Stomach (tissue), 19 donors: ENCODE data around the gene SETD6. TPM values are rescaled to one million over a fixed set of nuclear protein-coding genes. Genes with fewer than 3 reads are reported as not detected.
A peak's percentile ranks its signal among the peaks of the same experiment; 100 is the strongest.

Source experiments
- DNase-seq, 2 donors: peaks; one replicate each; pipeline versions ENCODE4 v3.0.0 to v3.0.0-alpha.2; 2013 to 2019
- H3K27ac ChIP-seq, 5 donors: fragments of 200-600 bp in 4 of 5; sonication (generic) in 4 of 5; one replicate each; pipeline ENCODE4 v1.5.1; 2013 to 2019; ENCODE audit warnings: mild to moderate bottlenecking in 1 of 5, moderate library complexity in 1 of 5
- H3K27me3 ChIP-seq, 3 donors: fragments of 200-600 bp; sonication (generic); one replicate each; pipeline ENCODE4 v1.5.1; 2017 to 2019; ENCODE audit warnings: mixed run types in 1 of 3
- H3K36me3 ChIP-seq, 4 donors: fragments of 200-600 bp; sonication (generic); 1 replicate in 3 of 4; 2 replicates in 1 of 4; pipeline ENCODE4 v1.5.1; 2016 to 2019
- H3K4me1 ChIP-seq, 4 donors: fragments of 200-600 bp; sonication (generic); one replicate each; pipeline ENCODE4 v1.5.1; 2016 to 2019
- H3K4me3 ChIP-seq, 4 donors: fragments of 200-600 bp; sonication (generic) in 3 of 4; one replicate each; pipeline ENCODE4 v1.5.1; 2016 to 2019; ENCODE audit warnings: mild to moderate bottlenecking in 1 of 4
- H3K9me3 ChIP-seq, 4 donors: fragments of 200-600 bp; sonication (generic); one replicate each; pipeline ENCODE4 v1.5.1; 2016 to 2019
- CTCF ChIP-seq, 7 experiments: fragments of 450-650 bp in 4 of 7; fragments of 200-600 bp in 3 of 7; sonication (generic) in 3 of 7; IDR thresholded peaks; one replicate each; pipeline ENCODE4 v1.5.1; 2016 to 2019; ENCODE audit warnings: antibody characterized with exemption in 7 of 7, control low read depth in 2 of 7, mild to moderate bottlenecking in 1 of 7
- EP300 ChIP-seq: sonication (generic); formaldehyde crosslinking; IDR thresholded peaks from one replicate; pipeline ENCODE4 v1.6.1; 2017; ENCODE audit warnings: antibody characterized with exemption
- POLR2A ChIP-seq, 4 donors: fragments of 450-650 bp; IDR thresholded peaks; one replicate each; pipeline ENCODE4 v1.6.1; 2016; ENCODE audit warnings: antibody characterized with exemption in 4 of 4, control low read depth in 2 of 4, mild to moderate bottlenecking in 1 of 4, moderate library complexity in 1 of 4
- POLR2AphosphoS5 ChIP-seq, 3 donors: sonication (generic); formaldehyde crosslinking; IDR thresholded peaks; one replicate each; pipeline ENCODE4 v1.6.1; 2016; ENCODE audit warnings: antibody characterized with exemption in 3 of 3
- WGBS, 5 donors: extraction: QIAGEN DNeasy Blood & Tissue Kit in 3 of 5; methylation state at CpG; one replicate each; pipeline versions ENCODE4 v1.1.5 to v1.1.7; 2013 to 2018; 5-methylcytosine and 5-hydroxymethylcytosine counted together
- intact Hi-C: fragments of 100-400 bp; cut with DNase I; formaldehyde crosslinking; loops from one replicate; pipeline ENCODE4 v1.15.1; 2023; ENCODE audit warnings: low total_unique reads
- long read RNA-seq, 10 donors: transcript quantifications; one replicate each; lab custom pipeline, GENCODE V29; 2026
- polyA plus RNA-seq, 3 donors: library from polyadenylated mRNA; stranded (reverse); fragments of 200-250 nt; gene quantifications; one replicate each; pipeline ENCODE4 v1.2.3, GENCODE V29; 2013
- total RNA-seq, 5 donors: library from RNA; depleted of rRNA; stranded (reverse); fragments of >200 nt; gene quantifications; one replicate each; pipeline versions ENCODE4 v1.1.0 to v1.2.3, GENCODE V29; 2014 to 2016
- donor health status: healthy with polysubstance abuse.
- donor health status: Bipolar disorder and iron deficiency.
- donor health status: healthy.

SETD6 gene
- total RNA-seq (100 to 1,000 TPM in 1 of 5 donors, 10 to 100 TPM in 4; 13.0 to 209 (median 68.0) TPM), polyA plus RNA-seq (10 to 100 TPM in 1 of 3 donors, 1 to 10 TPM in 2; 7.7 to 14.7 (median 8.9) TPM)
- long read RNA-seq, donor 1, partial matches to known transcripts: 0 of 1 reads
- long read RNA-seq, donor 1, other reads (novel, unspliced or antisense): 0 of 1 reads
- long read RNA-seq, donor 2, partial matches to known transcripts: 0 of 2 reads
- long read RNA-seq, donor 2, other reads (novel, unspliced or antisense): 0 of 2 reads
- long read RNA-seq, donor 3, partial matches to known transcripts: 0 of 2 reads
- long read RNA-seq, donor 3, other reads (novel, unspliced or antisense): 0 of 2 reads
- long read RNA-seq, donor 4, partial matches to known transcripts: 0 of 1 reads
- long read RNA-seq, donor 4, other reads (novel, unspliced or antisense): 0 of 1 reads
- long read RNA-seq, donor 5, partial matches to known transcripts: 0 of 2 reads
- long read RNA-seq, donor 5, other reads (novel, unspliced or antisense): 0 of 2 reads
- long read RNA-seq, donor 6, partial matches to known transcripts: 101 of 145 reads
- long read RNA-seq, donor 6, other reads (novel, unspliced or antisense): 38 of 145 reads
- long read RNA-seq, donor 7, partial matches to known transcripts: 0 of 1 reads
- long read RNA-seq, donor 7, other reads (novel, unspliced or antisense): 0 of 1 reads
- long read RNA-seq, donor 8, partial matches to known transcripts: 0 of 6 reads
- long read RNA-seq, donor 8, other reads (novel, unspliced or antisense): 0 of 6 reads
- long read RNA-seq, donor 9, partial matches to known transcripts: 0 of 2 reads
- long read RNA-seq, donor 9, other reads (novel, unspliced or antisense): 0 of 2 reads
- long read RNA-seq, donor 10, partial matches to known transcripts: 0 of 1 reads
- long read RNA-seq, donor 10, other reads (novel, unspliced or antisense): 0 of 1 reads

- Histone ChIP-seq H3K4me3 (peak within 1 kb of the TSS; percentile 90 to 97 (median 93)), H3K4me1 (peaks cover 8 to 34% (median 29%) of the 10 kb centered on the region in 4 donors), H3K27me3 (no peaks in the 10 kb centered on the region), H3K9me3 (no peaks in the 10 kb centered on the region), H3K27ac (peak within 1 kb of the TSS; percentile 85 to 89 (median 88)), H3K36me3 (peaks cover 25 to 37% (median 36%) of the 10 kb centered on the region in 4 donors)
- peak in 2 of 7 experiments; percentile 20 to 36 for TF ChIP-seq CTCF (IDR thresholded peaks at IDR 0.05)
- no peak for TF ChIP-seq POLR2A (IDR thresholded peaks at IDR 0.05)
- TF ChIP-seq POLR2AphosphoS5 (IDR thresholded peaks at IDR 0.05): peak; percentile 34 to 76 (median 67)
- TF ChIP-seq EP300: no peak
- 0 to 1% (median 1%) methylated on average over 62 to 80 of the region's 80 CpGs; no CpG with 5 or more reads in 1 of the 5 donors for WGBS, 5 donors
- peak; percentile 89 to 96 for DNase-seq
- intact Hi-C loops: loop anchor here (10.0 kb wide), 1 partner anchor 150 kb away; no protein-coding TSS in a partner anchor
These were observed at the start of gene SETD6 for GRCh38 chr16:58515125-58515870. Gene SETD6, plus strand, starts transcription at chr16:58515517. Its CDS starts 21 bp downstream, at chr16:58515538.

GRCh38 chr16:58465817-58466216, 49.5 kb upstream of the SETD6 start:
- no peak overlapping the region for H3K27ac ChIP-seq
- WGBS, 5 donors: 75 to 84% (median 77%) methylated on average over 9 to 13 of the region's 13 CpGs
- peaks cover 22 to 25% (median 23%) of the 10 kb centered on the region in 4 donors for H3K4me1 ChIP-seq
- intact Hi-C loops: no loop called here
- no peaks in the 10 kb centered on the region for H3K9me3 ChIP-seq
- H3K36me3 ChIP-seq: no peaks in the 10 kb centered on the region
- no peak overlapping the region for H3K4me3 ChIP-seq
- peaks cover 13 to 93% (median 69%) of the 10 kb centered on the region in 3 donors for H3K27me3 ChIP-seq
- TF ChIP-seq CTCF (IDR thresholded peaks at IDR 0.05) (no peak), POLR2AphosphoS5 (IDR thresholded peaks at IDR 0.05) (no peak), EP300 (no peak), POLR2A (IDR thresholded peaks at IDR 0.05) (no peak)
- no peak for DNase-seq

GRCh38 chr16:58466396-58466795, 48.9 kb upstream of the SETD6 start:
- intact Hi-C loops: no loop called here
- H3K4me3 ChIP-seq: no peak overlapping the region
- peaks cover 13 to 88% (median 69%) of the 10 kb centered on the region in 3 donors for H3K27me3 ChIP-seq
- 69 to 82% (median 79%) methylated on average over 3 of the region's 3 CpGs for WGBS, 5 donors
- peaks cover 22 to 25% (median 23%) of the 10 kb centered on the region in 4 donors for H3K4me1 ChIP-seq
- no peaks in the 10 kb centered on the region for H3K36me3 ChIP-seq
- H3K27ac ChIP-seq: no peak overlapping the region
- TF ChIP-seq EP300 (no peak), POLR2AphosphoS5 (IDR thresholded peaks at IDR 0.05) (no peak), CTCF (IDR thresholded peaks at IDR 0.05) (no peak)
- no peaks in the 10 kb centered on the region for H3K9me3 ChIP-seq
- DNase-seq: no peak
